Naive thymus-derived CD4-positive, alpha-beta T cell (primary cell): ENCODE data around the gene CDH9. TPM values are rescaled to one million over a fixed set of nuclear protein-coding genes. Genes with fewer than 3 reads are reported as not detected.
"Not testable (repeated sequence)": the region's sequence is repeated elsewhere in the genome, so short reads cannot be mapped to it uniquely, and the experiment has no call there.

ENCODE experiments used
- ATAC-seq: fragments of 150-1000 bp; cut with Tn5 transposase; 2 replicates; pipeline ENCODE4 v1.10.0; 2021; ENCODE audit warnings: mild to moderate bottlenecking, moderate library complexity
- CTCF ChIA-PET: fragments of 350-600 bp; sonication (Branson Sonifier 250); formaldehyde crosslinking; loops from one replicate; lab custom pipeline; 2021; ENCODE audit warnings: antibody characterized with exemption; lab: Charles Lee
- POLR2A ChIA-PET: fragments of 350-600 bp; sonication (Branson Sonifier 250); formaldehyde crosslinking; loops from one replicate; lab custom pipeline; 2021; ENCODE audit warnings: antibody characterized with exemption, inconsistent platforms; lab: Charles Lee
- DNase-seq, 9 donors: peaks; one replicate each; pipeline versions ENCODE4 v3.0.0 to v3.0.0-alpha.2; 2020 to 2022; ENCODE audit warnings: mixed read lengths in 1 of 9
- H3K27ac ChIP-seq: one replicate; pipeline ENCODE4 v1.7.0; 2013; ENCODE audit warnings: mild to moderate bottlenecking, low read depth, low read length, moderate library complexity
- H3K27me3 ChIP-seq, 2 donors: one replicate each; pipeline ENCODE4 v1.7.0; 2013; ENCODE audit warnings: low read length in 2 of 2, mild to moderate bottlenecking in 2 of 2, moderate library complexity in 2 of 2; ENCODE audit not compliant: control insufficient read depth in 2 of 2, insufficient read depth in 2 of 2
- H3K36me3 ChIP-seq, 3 experiments: 1 replicate in 2 of 3; 2 replicates in 1 of 3; pipeline ENCODE4 v1.7.0; 2013; ENCODE audit warnings: low read length in 3 of 3, mild to moderate bottlenecking in 3 of 3, moderate library complexity in 1 of 3; ENCODE audit not compliant: insufficient read depth in 3 of 3, control insufficient read depth in 2 of 3
- H3K4me1 ChIP-seq, 2 donors: one replicate each; pipeline ENCODE4 v1.7.0; 2013; ENCODE audit warnings: low read length in 2 of 2, mild to moderate bottlenecking in 2 of 2, moderate library complexity in 1 of 2; ENCODE audit not compliant: control insufficient read depth in 2 of 2, insufficient read depth in 2 of 2
- H3K4me3 ChIP-seq: 2 replicates; pipeline ENCODE4 v1.7.0; 2013; ENCODE audit warnings: mild to moderate bottlenecking, low read length
- H3K9me3 ChIP-seq, 3 experiments: 1 replicate in 2 of 3; 2 replicates in 1 of 3; pipeline ENCODE4 v1.7.0; 2013; ENCODE audit warnings: low read length in 3 of 3; ENCODE audit not compliant: control insufficient read depth in 2 of 3
- H3K27ac Mint-ChIP-seq, 9 donors: one replicate each; pipeline ENCODE4 v1.8.0; 2020 to 2022; ENCODE audit warnings: mixed read lengths in 9 of 9, mild to moderate bottlenecking in 8 of 9, moderate library complexity in 5 of 9, inconsistent platforms in 2 of 9
- H3K27me3 Mint-ChIP-seq, 5 donors: one replicate each; pipeline ENCODE4 v1.8.0; 2021 to 2022; ENCODE audit warnings: mixed read lengths in 5 of 5, mild to moderate bottlenecking in 1 of 5
- H3K36me3 Mint-ChIP-seq, 5 donors: one replicate each; pipeline ENCODE4 v1.8.0; 2020 to 2022; ENCODE audit warnings: mixed read lengths in 5 of 5, mild to moderate bottlenecking in 3 of 5, inconsistent platforms in 1 of 5
- H3K4me1 Mint-ChIP-seq, 7 donors: one replicate each; pipeline ENCODE4 v1.8.0; 2020 to 2022; ENCODE audit warnings: mixed read lengths in 7 of 7, mild to moderate bottlenecking in 3 of 7, inconsistent platforms in 1 of 7
- H3K4me3 Mint-ChIP-seq, 10 donors: one replicate each; pipeline ENCODE4 v1.8.0; 2020 to 2022; ENCODE audit warnings: mild to moderate bottlenecking in 10 of 10, mixed read lengths in 10 of 10, moderate library complexity in 6 of 10, inconsistent platforms in 2 of 10
- H3K9me3 Mint-ChIP-seq, 11 donors: one replicate each; pipeline ENCODE4 v1.8.0; 2020 to 2022; ENCODE audit warnings: mixed read lengths in 11 of 11, mild to moderate bottlenecking in 4 of 11, inconsistent platforms in 1 of 11, moderate library complexity in 1 of 11
- intact Hi-C, 2 donors: fragments of 100-400 bp; cut with micrococcal nuclease; formaldehyde crosslinking; loops; one replicate each; pipeline ENCODE4 v1.15.1; 2023
- polyA plus RNA-seq, 2 donors: library from polyadenylated mRNA; unstranded; fragments of 300-500 nt; fragmentation: Illumina TruSeq; gene quantifications; one replicate each; pipeline ENCODE4 v1.2.3, GENCODE V29; 2021
- total RNA-seq, 6 experiments: library from RNA in 5 of 6; stranded (reverse) in 5 of 6; gene quantifications; 1 replicate in 5 of 6; 2 replicates in 1 of 6; pipeline ENCODE4 v1.2.3 and lab custom pipeline; 2021 to 2026

CDH9 gene
- total and polyA plus RNA-seq, 7 experiments from 2014 or later = not detected

GRCh38 chr5:26852450-26852849, 185.9 kb downstream of the CDH9 start:
- H3K9me3 Mint-ChIP-seq = peaks cover 3 to 51% (median 23%) of the 10 kb centered on the region in 11 donors
- POLR2A ChIA-PET, H3K27me3 Mint-ChIP-seq, ATAC-seq, H3K4me3 Mint-ChIP-seq, H3K4me3 ChIP-seq, H3K4me1 ChIP-seq, H3K36me3 Mint-ChIP-seq, H3K36me3 ChIP-seq, H3K27ac ChIP-seq, DNase-seq, H3K27me3 ChIP-seq, CTCF ChIA-PET, H3K9me3 ChIP-seq, H3K4me1 Mint-ChIP-seq, intact Hi-C loops: not testable (repeated sequence)
- H3K27ac Mint-ChIP-seq = peak overlapping the region in 1 of 9 donors; percentile 25

DNA sequence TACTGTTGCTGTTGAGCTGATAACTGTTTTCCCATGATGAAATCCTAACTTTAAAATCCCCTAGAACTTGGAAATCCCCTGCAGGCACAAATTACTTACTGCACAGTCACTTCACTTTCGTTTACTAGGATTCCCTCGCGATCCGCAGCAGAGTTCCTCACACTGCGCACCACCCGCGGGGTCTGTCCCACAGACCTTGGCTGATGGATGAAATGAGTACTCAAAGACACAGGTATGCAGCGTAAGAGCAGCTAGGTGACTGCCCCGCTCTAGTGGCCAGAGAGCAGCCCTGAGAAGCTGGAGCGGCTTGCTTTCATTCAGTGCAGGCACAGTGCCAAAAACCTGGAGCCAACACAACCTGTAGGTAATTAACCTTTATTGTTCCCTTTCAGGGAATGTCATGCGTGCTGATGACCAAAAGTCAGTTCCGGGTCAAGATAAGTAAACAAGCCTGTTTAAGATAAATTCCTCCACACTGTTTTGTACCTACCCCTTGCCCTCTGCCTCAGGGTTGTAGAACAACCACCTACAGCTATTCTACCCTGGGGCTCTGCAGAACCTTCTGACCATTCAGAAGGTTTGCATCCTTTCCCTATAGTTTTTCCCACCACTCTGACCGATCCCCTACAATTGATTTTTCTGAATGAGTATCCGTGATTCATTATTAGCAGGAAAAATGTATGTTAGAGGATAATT, 191.2 kb downstream of the CDH9 start:
- DNase-seq (no peak), ATAC-seq (no peak)
- Mint-ChIP-seq H3K4me3 (no peak overlapping the region), H3K9me3 (peaks cover 0 to 27% (median 10%) of the 10 kb centered on the region in 11 donors), H3K4me1 (no peaks in the 10 kb centered on the region), H3K27ac (no peak overlapping the region), H3K27me3 (no peaks in the 10 kb centered on the region), H3K36me3 (no peaks in the 10 kb centered on the region)
- Histone ChIP-seq H3K9me3 (peaks cover 0 to 3% (median 0%) of the 10 kb centered on the region in 3 experiments), H3K4me3 (no peak overlapping the region), H3K27me3 (no peaks in the 10 kb centered on the region), H3K4me1 (no peaks in the 10 kb centered on the region), H3K36me3 (no peaks in the 10 kb centered on the region), H3K27ac (no peak overlapping the region)
- CTCF ChIA-PET = no interaction called here
- intact Hi-C loops = no loop called here
- POLR2A ChIA-PET = no interaction called here

DNA sequence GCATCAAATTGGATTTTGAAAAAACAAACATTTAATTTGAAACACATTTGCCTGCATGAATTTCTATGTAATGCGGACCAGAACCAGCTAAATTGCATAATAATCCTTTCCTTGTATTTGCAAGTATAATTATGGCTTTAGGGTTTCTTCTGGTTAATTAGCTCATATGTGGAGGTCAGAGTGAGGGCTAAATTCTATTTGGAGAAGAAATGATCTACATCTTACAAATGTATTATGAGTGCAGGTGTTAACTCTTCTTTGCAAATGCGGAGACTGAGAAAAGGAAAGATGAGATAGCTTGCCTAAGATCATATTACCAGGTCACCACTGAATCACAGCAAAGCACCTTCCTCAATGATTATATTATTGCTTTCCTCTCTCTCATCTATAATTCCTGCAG, 194.7 kb downstream of the CDH9 start:
- ATAC-seq (no peak), DNase-seq (no peak)
- Histone ChIP-seq H3K27me3 (no peaks in the 10 kb centered on the region), H3K9me3 (peaks cover 0 to 3% (median 0%) of the 10 kb centered on the region in 3 experiments), H3K36me3 (no peaks in the 10 kb centered on the region), H3K4me3 (no peak overlapping the region), H3K27ac (no peak overlapping the region), H3K4me1 (no peaks in the 10 kb centered on the region)
- peaks cover 0 to 24% (median 9%) of the 10 kb centered on the region in 11 donors for H3K9me3 Mint-ChIP-seq
- H3K4me1 Mint-ChIP-seq = no peaks in the 10 kb centered on the region
- H3K36me3 Mint-ChIP-seq = no peaks in the 10 kb centered on the region
- intact Hi-C loops = no loop called here
- H3K27ac Mint-ChIP-seq = no peak overlapping the region
- CTCF ChIA-PET = interaction anchor here (0.7 kb wide), 1 partner anchor 1476 kb away, joined by 3 read pairs; no protein-coding TSS in a partner anchor
- no peaks in the 10 kb centered on the region for H3K27me3 Mint-ChIP-seq
- POLR2A ChIA-PET = no interaction called here
- H3K4me3 Mint-ChIP-seq = no peak overlapping the region

GRCh38 chr5:26833596-26833995, 204.8 kb downstream of the CDH9 start:
- no peaks in the 10 kb centered on the region for H3K36me3 ChIP-seq
- Mint-ChIP-seq H3K27ac (no peak overlapping the region), H3K4me1 (no peaks in the 10 kb centered on the region), H3K9me3 (peaks cover 4 to 33% (median 16%) of the 10 kb centered on the region in 11 donors), H3K4me3 (no peak overlapping the region), H3K36me3 (no peaks in the 10 kb centered on the region), H3K27me3 (no peaks in the 10 kb centered on the region)
- POLR2A ChIA-PET = no interaction called here
- H3K27ac ChIP-seq = no peak overlapping the region
- no peaks in the 10 kb centered on the region for H3K4me1 ChIP-seq
- CTCF ChIA-PET = no interaction called here
- no peaks in the 10 kb centered on the region for H3K27me3 ChIP-seq
- DNase-seq (no peak), ATAC-seq (no peak)
- no peak overlapping the region for H3K4me3 ChIP-seq
- intact Hi-C loops = no loop called here
- H3K9me3 ChIP-seq = no peaks in the 10 kb centered on the region
